GM15510 (cell line): ENCODE results near the gene DTNA.

Experiments
- POLR2A ChIP-seq: IDR thresholded peaks from 3 replicates; pipeline ENCODE4 v1.6.1; 2011; ENCODE audit warnings: borderline replicate concordance; ENCODE audit not compliant: insufficient read length; ENCODE audit errors: extremely low read depth

DTNA gene

DNA sequence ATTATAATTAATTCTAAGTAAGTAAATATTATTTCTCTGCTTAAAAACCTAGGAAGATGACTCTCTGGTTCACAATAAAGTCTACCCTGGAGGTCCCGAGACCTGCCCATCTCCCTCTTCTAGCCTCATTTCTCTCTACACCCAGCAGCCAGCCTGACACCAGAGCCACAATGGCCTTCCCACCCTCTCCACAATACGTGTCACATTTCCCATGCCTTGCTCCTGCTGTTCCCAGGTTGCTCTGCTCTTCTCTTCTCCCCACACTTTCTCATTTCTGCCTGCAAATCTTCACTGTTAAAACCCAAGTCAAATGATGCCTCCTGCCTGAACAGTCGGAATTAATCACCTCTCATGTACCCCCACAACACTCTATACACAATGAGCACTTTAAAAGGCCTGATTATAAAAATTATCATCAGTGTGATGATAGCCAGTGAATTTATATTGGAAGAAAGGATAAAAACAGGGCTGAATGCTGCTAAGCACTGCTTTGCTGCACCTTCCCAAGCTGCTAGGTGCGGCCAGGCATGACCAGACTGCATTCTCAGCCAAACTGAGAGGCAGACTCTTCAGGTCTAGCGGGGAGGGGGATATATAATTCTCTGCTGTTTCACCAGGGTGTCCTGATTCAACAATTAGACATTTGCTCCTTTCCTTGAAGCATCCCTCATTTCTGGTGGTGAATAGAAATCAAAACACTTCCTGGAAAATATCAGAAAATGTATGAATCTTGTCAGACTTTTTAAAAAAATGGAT is 160.6 kb downstream of the DTNA start:
- TF ChIP-seq POLR2A = no peak

DNA sequence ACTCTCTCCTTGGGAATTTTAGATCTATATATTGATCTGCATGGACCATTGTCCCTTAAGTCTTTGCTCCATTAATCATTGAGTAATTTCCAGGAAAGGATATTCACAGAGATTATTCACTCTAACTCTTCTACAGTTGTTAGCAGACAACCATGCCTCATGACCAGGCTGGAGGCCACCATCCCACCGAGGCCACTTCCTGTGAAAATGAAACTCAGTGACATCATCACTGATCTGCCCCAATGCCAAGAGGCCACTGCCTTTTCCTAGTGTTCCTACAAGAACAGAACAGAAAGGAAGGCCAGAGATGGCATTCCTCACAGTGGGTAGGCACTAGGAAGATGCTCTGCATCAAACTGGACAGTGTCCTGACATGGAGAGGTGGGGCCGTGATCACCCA is 161.3 kb downstream of the DTNA start:
- no peak for TF ChIP-seq POLR2A

DNA sequence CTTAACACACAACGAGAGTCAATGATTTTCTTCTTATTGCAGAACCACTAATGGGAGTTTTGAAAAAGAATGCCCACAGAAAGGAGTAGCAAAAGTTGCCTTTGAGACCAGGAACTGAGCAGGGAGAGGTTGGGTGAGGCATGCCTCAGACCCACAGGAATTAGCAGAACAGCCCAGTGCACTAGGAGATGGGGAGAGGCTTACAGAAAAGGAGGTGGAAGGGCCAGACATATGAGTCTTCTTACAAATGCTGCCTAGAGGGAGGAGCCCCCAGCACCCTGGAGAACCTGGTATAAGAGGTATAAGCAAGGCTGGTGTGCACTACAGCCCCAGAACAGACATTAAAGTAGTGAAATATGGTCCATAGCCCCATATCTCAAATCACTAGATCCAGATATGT is 162.0 kb downstream of the DTNA start:
- TF ChIP-seq POLR2A = no peak

DNA sequence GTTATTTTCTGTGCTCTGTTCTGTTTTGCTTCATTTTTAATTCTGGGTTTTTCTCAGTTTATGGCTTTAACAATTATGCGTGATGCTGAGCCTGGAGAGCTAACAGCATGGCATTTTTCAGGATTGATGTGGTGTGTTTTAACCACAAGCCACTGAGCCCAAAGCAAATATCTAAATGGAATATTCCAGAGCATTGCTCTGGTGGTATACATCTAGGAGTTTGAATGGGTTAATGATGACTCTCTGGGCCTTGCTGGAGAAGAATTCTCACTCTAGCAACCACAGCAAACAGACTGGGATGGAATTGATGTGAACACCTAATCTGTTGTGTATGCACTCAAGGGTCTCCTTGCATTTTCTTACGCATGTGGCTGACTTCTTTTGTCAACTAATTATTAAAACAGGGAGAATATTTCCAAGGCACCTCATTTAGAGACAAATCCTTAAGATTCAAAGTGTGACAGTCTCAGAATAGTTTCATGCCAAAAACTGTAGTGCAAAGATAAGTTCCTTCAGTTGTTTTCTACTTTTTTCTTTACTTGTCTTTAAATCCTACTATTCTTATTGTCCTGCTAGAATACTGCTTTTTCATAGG is 164.0 kb downstream of the DTNA start:
- no peak for TF ChIP-seq POLR2A

DNA sequence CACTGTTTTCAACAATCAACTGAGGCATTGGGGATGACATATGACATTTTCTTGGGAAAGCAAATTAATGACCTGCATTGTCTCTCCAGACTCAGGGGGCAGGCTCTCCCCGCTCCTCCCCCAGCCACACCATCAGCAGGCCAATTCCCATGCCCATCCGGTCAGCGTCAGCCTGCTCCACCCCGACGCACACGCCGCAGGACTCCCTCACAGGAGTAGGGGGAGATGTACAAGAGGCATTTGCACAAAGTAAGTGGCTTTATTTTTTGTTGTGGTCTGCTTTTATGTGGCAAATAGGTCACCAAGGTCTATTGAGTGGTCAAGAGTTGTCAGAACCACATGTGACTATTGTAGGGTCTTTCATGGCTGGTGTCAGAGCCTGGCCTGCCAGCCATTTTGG is 165.1 kb downstream of the DTNA start:
- TF ChIP-seq POLR2A = no peak

DNA sequence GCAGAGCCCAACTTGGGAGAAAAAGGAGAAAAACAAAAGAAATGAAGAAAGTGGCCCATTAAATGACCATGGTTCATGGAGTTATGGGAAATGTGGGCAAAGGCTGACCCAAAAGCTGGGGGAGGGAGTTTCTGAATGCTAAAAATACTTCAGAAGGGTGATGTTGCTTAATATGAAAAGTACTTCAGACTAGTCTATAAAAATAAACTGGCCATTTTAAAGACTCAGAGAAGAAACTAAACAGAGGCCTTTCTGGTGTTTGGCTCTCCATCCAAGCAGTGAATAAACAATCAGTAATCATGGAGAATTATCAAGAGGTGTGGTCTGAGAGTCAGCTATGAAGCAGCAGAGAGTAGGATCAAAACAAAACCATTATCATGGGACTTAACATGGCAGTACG is 170.3 kb downstream of the DTNA start:
- TF ChIP-seq POLR2A = no peak

DNA sequence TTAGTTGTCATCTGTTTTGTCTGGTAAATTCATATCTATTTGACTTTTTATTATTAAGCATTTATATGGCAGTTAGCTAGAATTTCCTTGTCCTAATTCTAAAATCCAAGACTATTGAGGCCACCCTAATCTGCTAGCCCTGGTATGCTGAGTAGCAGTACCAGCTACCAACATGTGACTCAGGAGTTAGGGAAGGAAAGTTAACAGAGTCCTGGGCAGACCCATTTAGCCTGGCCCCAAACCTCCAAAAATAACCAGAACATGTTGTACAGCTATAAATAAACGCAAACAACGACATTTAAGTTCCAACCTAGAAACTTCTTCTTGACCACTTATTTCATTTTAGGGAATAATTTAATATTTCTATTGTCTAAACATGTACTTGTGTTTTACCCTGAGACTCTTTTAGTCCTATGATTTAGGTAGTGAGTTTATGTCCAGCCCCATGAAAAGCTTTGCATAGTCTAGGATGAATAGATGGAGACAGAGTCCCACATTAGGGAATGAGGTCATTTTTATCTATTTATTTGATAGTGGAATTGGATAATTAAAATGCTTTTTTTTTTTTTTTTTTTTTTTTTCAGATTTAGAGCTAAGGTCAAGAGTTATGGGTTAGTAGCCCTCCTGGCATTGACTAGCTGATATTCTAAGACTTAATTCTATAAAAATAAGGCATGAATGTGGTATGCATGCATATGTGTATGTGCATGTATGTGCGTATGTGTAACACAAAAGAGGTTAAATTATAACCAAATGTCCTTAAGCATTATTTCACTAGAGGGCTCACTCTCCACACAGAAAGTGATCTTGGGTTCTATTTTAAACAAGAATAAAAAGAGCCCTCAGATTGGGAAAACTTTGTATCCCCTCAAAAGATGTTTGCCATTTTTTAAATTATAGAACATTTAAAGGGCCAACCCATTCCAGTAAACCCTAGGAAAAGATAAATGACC is 171.1 kb downstream of the DTNA start:
- TF ChIP-seq POLR2A = no peak

DNA sequence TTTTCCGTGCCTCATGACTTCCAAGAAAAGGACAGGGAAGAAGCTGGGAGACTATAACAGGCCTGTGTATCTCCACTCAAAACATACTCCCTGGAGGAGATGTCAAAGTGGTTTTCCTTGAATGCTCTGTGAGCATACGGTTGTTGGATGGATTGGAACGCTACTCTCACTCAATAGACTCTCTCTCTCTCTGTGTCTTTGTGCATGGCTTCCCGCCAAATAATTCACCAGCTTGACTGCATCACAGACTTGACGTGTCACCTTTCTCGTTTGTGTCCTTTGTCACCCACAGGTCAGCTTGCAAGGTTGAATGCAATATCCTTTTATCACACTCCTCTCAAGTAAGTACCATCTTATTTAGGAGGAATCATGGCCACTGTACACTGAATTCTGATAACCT is 174.3 kb downstream of the DTNA start:
- TF ChIP-seq POLR2A = no peak

DNA sequence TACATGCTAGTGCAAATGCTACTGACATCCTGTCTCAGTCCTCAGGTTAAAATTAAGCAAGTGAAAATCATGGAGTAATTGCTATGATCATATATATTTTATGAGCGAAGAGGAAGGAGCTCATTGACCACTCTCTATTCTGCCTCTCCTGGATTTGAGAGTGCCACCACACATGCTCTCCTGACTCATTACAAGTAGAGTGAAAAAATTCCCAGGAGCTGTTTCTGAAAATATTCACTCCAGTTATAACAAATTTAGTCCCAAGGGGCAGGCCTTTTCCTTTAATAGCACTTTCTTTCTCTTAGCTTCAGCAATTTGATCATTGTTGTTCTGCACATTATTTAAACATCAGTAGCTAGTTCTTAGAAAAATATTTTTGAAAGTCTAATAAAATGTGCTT is 176.1 kb downstream of the DTNA start:
- TF ChIP-seq POLR2A = no peak

DNA sequence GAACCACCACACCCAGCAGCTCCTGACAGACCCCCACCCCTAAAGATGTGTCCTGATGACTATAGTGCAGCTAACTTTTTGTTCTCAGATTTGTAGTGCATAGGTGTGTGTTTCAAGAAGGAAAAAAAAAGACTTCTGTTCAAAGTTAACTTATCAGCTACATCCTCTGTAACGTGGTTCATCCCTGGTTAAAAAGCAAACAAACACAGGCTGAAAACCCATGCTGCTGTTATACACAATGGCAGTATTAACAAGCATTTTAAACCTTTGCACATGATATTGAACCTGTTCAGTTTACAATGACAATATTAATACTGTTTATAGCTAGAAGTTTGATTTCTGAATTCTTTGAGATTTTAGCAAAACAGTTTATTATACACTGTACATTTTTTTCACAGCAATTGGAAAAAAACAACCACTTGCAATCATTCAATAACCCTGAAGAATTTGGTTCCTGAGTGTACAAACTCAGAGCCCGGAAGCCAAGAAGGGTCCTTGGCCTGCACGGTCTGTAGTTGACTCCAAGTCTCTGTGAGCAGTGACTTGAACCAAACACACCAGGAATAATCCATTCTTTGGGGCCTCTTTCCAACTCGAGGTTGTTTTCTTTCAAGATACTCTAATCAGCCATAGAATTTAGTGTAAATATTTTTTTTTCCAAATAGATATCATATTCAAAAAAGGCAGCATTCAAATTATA is 177.9 kb downstream of the DTNA start:
- no peak for TF ChIP-seq POLR2A

DNA sequence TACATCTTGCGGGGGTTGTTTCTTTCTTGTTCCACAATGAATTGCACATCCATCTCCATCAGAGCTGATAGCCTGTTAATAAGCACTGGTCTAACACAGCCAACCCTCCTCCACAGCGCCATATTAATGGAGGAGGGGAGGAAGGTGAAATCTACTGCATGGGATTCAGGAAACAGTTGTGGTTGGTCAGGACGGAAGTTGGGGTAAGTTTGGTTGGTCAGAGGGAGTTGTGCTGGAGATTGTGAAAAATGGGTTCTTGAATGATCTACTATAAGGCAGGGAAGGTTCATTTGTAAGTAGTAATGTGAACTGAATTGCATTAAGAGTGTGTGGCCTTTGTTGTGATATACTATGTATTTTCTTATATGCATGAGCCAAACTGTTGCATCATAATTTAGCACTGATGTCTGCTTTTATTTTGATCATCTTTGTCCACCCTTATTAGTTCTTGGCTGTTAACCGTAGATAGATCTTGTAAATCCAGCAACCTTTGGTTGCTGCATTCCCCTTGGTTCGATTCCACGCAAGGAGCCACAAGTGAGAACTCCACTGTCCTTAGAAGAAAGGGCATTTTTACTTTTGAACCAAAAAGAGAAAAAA is 180.5 kb downstream of the DTNA start:
- TF ChIP-seq POLR2A = no peak

DNA sequence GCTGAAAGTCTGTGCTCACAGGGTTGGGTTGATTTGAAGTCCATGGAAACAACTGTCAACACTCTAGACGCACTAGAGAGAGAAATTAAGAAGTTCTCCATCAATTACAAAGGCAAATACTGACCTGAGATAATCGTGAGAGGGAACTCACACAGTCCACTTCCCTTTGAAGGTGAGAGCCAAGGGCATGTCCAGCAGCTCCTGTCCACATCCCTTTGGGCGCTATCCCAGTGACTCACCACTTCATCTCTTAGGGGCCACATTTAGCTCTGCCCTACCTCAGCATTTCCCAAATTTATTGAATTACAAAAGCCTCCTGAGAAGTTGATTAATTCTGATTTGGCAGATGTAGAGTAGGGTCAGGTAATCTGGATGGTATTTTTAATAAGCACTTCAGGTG is 182.3 kb downstream of the DTNA start:
- no peak for TF ChIP-seq POLR2A

DNA sequence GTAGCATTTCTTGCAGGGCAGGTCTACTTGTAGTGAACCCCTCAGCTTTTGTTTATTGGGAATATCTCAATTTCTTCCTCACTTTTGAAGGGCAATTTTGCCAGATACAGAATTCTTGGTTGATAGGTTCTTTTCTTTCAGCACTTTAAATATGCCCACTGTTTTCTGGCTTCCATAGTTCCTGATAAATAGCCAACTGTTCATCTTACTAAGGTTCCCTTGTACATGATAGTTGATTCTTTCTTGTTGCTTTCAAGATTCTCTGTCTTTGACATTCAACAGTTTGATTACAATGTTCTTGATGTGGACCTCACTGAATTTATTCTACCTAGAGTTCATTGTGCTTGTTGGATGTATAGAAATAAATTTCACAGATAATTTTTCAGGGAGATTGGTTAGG is 183.1 kb downstream of the DTNA start:
- TF ChIP-seq POLR2A = no peak

DNA sequence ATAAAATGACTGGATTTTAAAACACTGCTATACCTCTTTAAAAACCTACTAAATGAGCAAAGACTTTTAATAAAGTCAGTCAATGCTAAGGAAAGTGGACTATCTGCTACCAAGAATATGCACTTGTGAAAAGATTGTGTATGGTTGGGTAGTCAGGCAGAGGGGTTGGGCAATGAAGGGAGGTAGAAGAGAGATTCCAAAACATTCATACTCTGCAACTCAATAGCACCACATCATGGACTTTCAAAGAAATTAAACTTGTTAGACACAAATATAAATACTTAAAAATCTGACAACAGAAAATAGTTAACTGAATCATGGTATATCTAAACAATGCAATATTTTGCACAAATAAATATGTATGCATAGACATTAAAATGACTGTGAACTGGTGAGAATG is 191.2 kb downstream of the DTNA start:
- no peak for TF ChIP-seq POLR2A

DNA sequence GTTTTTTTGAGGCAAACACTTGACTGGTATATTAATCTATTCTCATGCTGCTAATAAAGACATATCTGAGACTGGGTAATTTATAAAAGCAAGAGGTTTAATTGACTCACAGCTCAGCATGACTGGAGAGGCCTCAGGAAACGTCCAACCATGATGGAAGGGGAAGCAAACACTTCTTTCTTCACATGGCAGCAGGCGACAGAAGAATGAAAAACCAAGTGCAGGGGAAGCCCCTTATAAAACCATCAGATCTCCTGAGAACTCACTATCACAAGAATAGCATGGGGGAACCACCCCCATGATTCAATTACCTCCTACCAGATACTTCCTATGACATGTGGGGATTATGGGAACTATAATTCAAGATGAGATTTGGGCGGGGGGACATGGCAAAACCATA is 194.9 kb downstream of the DTNA start:
- no peak for TF ChIP-seq POLR2A

DNA sequence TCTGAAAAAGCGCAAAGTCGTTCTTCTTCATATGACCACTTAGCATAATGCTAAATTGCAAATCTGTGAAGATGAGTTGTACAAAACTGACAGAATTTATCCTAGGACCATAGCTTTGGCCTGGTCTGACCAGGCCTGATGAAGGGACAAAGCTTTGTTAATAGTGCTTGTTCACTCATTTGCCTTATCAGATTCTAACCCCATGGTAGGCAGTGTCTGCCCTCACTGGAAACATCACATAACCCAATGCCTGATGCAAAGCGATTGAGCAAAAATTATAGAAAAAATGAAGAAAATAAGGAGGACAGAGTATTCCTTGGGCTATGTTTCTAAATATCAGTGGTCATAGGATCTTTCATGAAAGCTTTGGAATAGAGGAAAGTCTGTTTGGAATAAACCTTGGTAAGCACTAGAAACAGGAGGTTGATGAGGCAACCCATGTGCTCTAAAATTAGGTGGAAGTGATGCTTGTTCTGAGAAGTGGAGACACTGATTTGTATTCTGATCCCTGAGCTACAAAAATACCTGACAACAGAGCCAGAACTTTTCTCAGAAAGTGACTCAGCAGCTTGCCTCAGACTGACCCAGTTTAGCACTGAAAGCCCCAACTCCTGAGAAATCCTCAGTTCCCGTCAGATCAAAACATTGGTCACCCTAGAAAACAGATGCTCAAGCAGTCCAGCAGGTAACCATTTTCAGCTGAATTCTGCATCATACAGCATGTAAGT is 199.7 kb downstream of the DTNA start:
- TF ChIP-seq POLR2A = no peak
